ENCODE measurements around the gene WDR36. TPM values are rescaled to one million over a fixed set of nuclear protein-coding genes. Genes with fewer than 3 reads are reported as not detected.
A peak's percentile ranks its signal among the peaks of the same experiment; 100 is the strongest.

The WDR36 gene
- total RNA-seq, 2 donors from 2014 or later: 28.5 to 32.0 TPM

GRCh38 chr5:111169269-111169668 is 77.1 kb downstream of the WDR36 start:
- H3K9me3 Mint-ChIP-seq: no peaks in the 10 kb centered on the region
- WGBS, 2 experiments (ENCODE audit: insufficient coverage in 1 of 2, insufficient read length in 1 of 2): 80 to 88% methylated on average over 1 of the region's 2 CpGs
- TF ChIP-seq CTCF (conservative IDR thresholded peaks at IDR 0.05): peak; percentile 39
- H3K4me3 ChIP-seq (ENCODE audit: low read length): no peak overlapping the region
- no peaks in the 10 kb centered on the region for H3K36me3 ChIP-seq (ENCODE audit: control insufficient read depth, insufficient read depth, low read length)
- H3K9ac ChIP-seq (ENCODE audit: extremely low read depth, low read length, poor library complexity, severe bottlenecking): no peak overlapping the region
- H3K27me3 ChIP-seq (ENCODE audit: control insufficient read depth, insufficient read depth, low read length, poor library complexity, severe bottlenecking): no peaks in the 10 kb centered on the region
- H3K36me3 Mint-ChIP-seq (ENCODE audit: low read depth): no peaks in the 10 kb centered on the region
- H3K4me1 ChIP-seq (ENCODE audit: control insufficient read depth, insufficient read depth, low read length): peaks cover 3% of the 10 kb centered on the region
- H3K4me3 Mint-ChIP-seq: no peak overlapping the region
- DNase-seq: no peak
- peaks cover 19% of the 10 kb centered on the region for H3K4me1 Mint-ChIP-seq
- no peak overlapping the region for H3K27ac Mint-ChIP-seq
- H3K27ac ChIP-seq (ENCODE audit: low read depth, low read length): no peak overlapping the region
- no peaks in the 10 kb centered on the region for H3K9me3 ChIP-seq (ENCODE audit: control insufficient read depth, low read length)
- H3K27me3 Mint-ChIP-seq (ENCODE audit: insufficient read depth): no peaks in the 10 kb centered on the region

GRCh38 chr5:111170279-111170678 is 78.1 kb downstream of the WDR36 start:
- Mint-ChIP-seq H3K36me3 (ENCODE audit: low read depth) (no peaks in the 10 kb centered on the region), H3K4me3 (no peak overlapping the region)
- WGBS, 2 experiments (ENCODE audit: insufficient coverage in 1 of 2, insufficient read length in 1 of 2): 90 to 91% methylated on average over 2 of the region's 2 CpGs

DNA sequence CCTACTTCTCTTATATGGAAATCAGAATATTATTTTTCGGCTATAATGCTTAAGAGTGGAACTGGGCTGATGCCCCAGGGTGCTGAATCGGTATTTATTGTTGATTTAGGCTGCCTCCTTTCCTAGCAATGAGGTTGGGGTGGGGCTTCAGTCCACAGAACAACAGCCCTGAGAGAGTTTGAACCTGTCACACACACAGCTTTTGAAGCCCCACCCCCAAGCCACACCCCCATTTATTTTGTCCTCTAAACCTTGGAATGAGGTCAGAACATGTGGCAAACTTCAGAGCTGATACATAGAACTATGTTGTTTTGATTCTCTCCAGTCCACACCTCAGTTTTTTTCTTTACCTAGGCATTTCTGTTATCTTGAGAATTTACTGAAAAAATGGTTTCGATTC is 80.4 kb downstream of the WDR36 start:
- peak; percentile 67 for DNase-seq
- no peak overlapping the region for H3K27ac ChIP-seq (ENCODE audit: low read depth, low read length)
- Mint-ChIP-seq H3K4me1 (no peaks in the 10 kb centered on the region), H3K27me3 (ENCODE audit: insufficient read depth) (no peaks in the 10 kb centered on the region), H3K27ac (no peak overlapping the region), H3K4me3 (no peak overlapping the region), H3K9me3 (no peaks in the 10 kb centered on the region), H3K36me3 (ENCODE audit: low read depth) (no peaks in the 10 kb centered on the region)
- no peaks in the 10 kb centered on the region for H3K36me3 ChIP-seq (ENCODE audit: control insufficient read depth, insufficient read depth, low read length)
- no peak overlapping the region for H3K9ac ChIP-seq (ENCODE audit: extremely low read depth, low read length, poor library complexity, severe bottlenecking)
- H3K27me3 ChIP-seq (ENCODE audit: control insufficient read depth, insufficient read depth, low read length, poor library complexity, severe bottlenecking): no peaks in the 10 kb centered on the region
- no peak for TF ChIP-seq CTCF (conservative IDR thresholded peaks at IDR 0.05)
- H3K4me1 ChIP-seq (ENCODE audit: control insufficient read depth, insufficient read depth, low read length): no peaks in the 10 kb centered on the region
- 92% methylated on average over 3 of the region's 3 CpGs; no CpG with 5 or more reads in 1 of the 2 experiments for WGBS, 2 experiments (ENCODE audit: insufficient coverage in 1 of 2, insufficient read length in 1 of 2)
- H3K9me3 ChIP-seq (ENCODE audit: control insufficient read depth, low read length): no peaks in the 10 kb centered on the region
- no peak overlapping the region for H3K4me3 ChIP-seq (ENCODE audit: low read length)

More at GRCh38 chr5:111170279-111170678, 78.1 kb downstream of the WDR36 start:
- H3K9ac ChIP-seq (ENCODE audit: extremely low read depth, low read length, poor library complexity, severe bottlenecking): no peak overlapping the region
- no peaks in the 10 kb centered on the region for H3K27me3 ChIP-seq (ENCODE audit: control insufficient read depth, insufficient read depth, low read length, poor library complexity, severe bottlenecking)
- H3K4me1 ChIP-seq (ENCODE audit: control insufficient read depth, insufficient read depth, low read length): peaks cover under 1% of the 10 kb centered on the region
- no peak overlapping the region for H3K4me3 ChIP-seq (ENCODE audit: low read length)
- H3K27ac ChIP-seq (ENCODE audit: low read depth, low read length): no peak overlapping the region
- Mint-ChIP-seq H3K27me3 (ENCODE audit: insufficient read depth) (no peaks in the 10 kb centered on the region), H3K9me3 (no peaks in the 10 kb centered on the region), H3K27ac (no peak overlapping the region), H3K4me1 (peaks cover 10% of the 10 kb centered on the region)
- no peak for DNase-seq
- H3K36me3 ChIP-seq (ENCODE audit: control insufficient read depth, insufficient read depth, low read length): no peaks in the 10 kb centered on the region
- no peak for TF ChIP-seq CTCF (conservative IDR thresholded peaks at IDR 0.05)
- H3K9me3 ChIP-seq (ENCODE audit: control insufficient read depth, low read length): no peaks in the 10 kb centered on the region

All from endodermal cell (in vitro differentiated cells).